HCT116 (cell line): ENCODE results near the gene TCEA3. TPM values are rescaled to one million over a fixed set of nuclear protein-coding genes. Genes with fewer than 3 reads are reported as not detected.

Source experiments
- ATAC-seq: fragments of 200-7000 bp; cut with Tn5 transposase; 2 replicates; pipeline ENCODE4 v1.9.1; 2020; ENCODE audit warnings: mild to moderate bottlenecking, moderate library complexity
- BruUV-seq: library from RNA; stranded (reverse); fragments of 400-500 nt; replicated peaks from 2 replicates; lab custom pipeline; 2021; lab: Mats Ljungman, UMichigan
- CTCF ChIA-PET: fragments of 300-600 bp; sonication (Branson Sonifier 250); formaldehyde crosslinking; loops from one replicate; lab custom pipeline; 2021; ENCODE audit warnings: antibody characterized with exemption; lab: Charles Lee
- POLR2A ChIA-PET: fragments of 300-600, 350-600 bp; sonication (Branson Sonifier 250); formaldehyde crosslinking; loops from one replicate; lab custom pipeline; 2021; ENCODE audit warnings: antibody characterized with exemption; lab: Charles Lee
- RAD21 ChIA-PET, 2 experiments: fragments of 300-600 bp; sonication (Branson Sonifier 250); formaldehyde crosslinking; loops; one replicate each; lab custom pipeline; 2023; ENCODE audit warnings: low total read pairs in 2 of 2; ENCODE audit not compliant: uncharacterized antibody in 2 of 2, unreplicated experiment in 2 of 2, low non-redundant PET in 1 of 2; lab: Charles Lee
- DNase-seq: peaks from one replicate; pipeline ENCODE4 v3.0.0-alpha.2; 2010; ENCODE audit warnings: low read depth, low spot score
- H2AFZ ChIP-seq: fragments of 200-600 bp; shearing (Covaris generic), sonication (generic); 2 replicates; pipeline ENCODE4 v1.6.1; 2017; ENCODE audit warnings: low read depth, mixed run types, mixed read lengths, antibody characterized with exemption, low read length; ENCODE audit not compliant: poor library complexity, severe bottlenecking
- H3K27ac ChIP-seq: 2 replicates; pipeline ENCODE4 v1.5.1; 2012; ENCODE audit warnings: low read depth, low read length
- H3K27me3 ChIP-seq: fragments of 200-600 bp; sonication (generic); 2 replicates; pipeline ENCODE4 v1.6.1; 2016; ENCODE audit warnings: mixed run types, low read length, mixed read lengths; ENCODE audit not compliant: insufficient read depth
- H3K36me3 ChIP-seq, 2 experiments: fragments of 200-500 bp in 1 of 2; fragments of 200-600 bp in 1 of 2; sonication (Bioruptor generic) in 1 of 2; sonication (generic) in 1 of 2; 2 replicates each; pipeline versions ENCODE4 v1.5.1 to v1.6.1; 2014 to 2016; ENCODE audit warnings: low read length in 2 of 2, inconsistent platforms in 1 of 2, mixed read lengths in 1 of 2, mixed run types in 1 of 2; ENCODE audit not compliant: insufficient read depth in 2 of 2, control insufficient read depth in 1 of 2
- H3K4me1 ChIP-seq, 2 experiments: fragments of 200-600 bp in 1 of 2; sonication (generic) in 1 of 2; 2 replicates each; pipeline versions ENCODE4 v1.5.1 to v1.6.1; 2012 to 2017; ENCODE audit warnings: low read length in 2 of 2, inconsistent platforms in 1 of 2, mild to moderate bottlenecking in 1 of 2, mixed read lengths in 1 of 2, mixed run types in 1 of 2, moderate library complexity in 1 of 2; ENCODE audit not compliant: insufficient read depth in 2 of 2, control insufficient read depth in 1 of 2
- H3K4me2 ChIP-seq: fragments of 200-600 bp; sonication (generic); 2 replicates; pipeline ENCODE4 v1.6.1; 2017; ENCODE audit warnings: mixed run types, low read length, mixed read lengths
- H3K4me3 ChIP-seq, 2 experiments: fragments of 200-600 bp in 1 of 2; sonication (generic) in 1 of 2; replicated peaks in 1 of 2; 2 replicates each; pipeline ENCODE4 v1.5.1; 2011 to 2016; ENCODE audit warnings: low read length in 2 of 2, control low read depth in 1 of 2, low read depth in 1 of 2, mild to moderate bottlenecking in 1 of 2, mixed read lengths in 1 of 2, mixed run types in 1 of 2
- H3K79me2 ChIP-seq: fragments of 200-600 bp; sonication (generic); 2 replicates; pipeline ENCODE4 v1.6.1; 2017; ENCODE audit warnings: mild to moderate bottlenecking, mixed run types, low read length, moderate library complexity, mixed read lengths; ENCODE audit not compliant: insufficient read depth
- H3K9ac ChIP-seq: fragments of 200-600 bp; sonication (generic); 2 replicates; pipeline ENCODE4 v1.6.1; 2016; ENCODE audit warnings: low read length, mixed read lengths
- H3K9me2 ChIP-seq: fragments of 200-600 bp; sonication (generic), shearing (Covaris generic); 2 replicates; pipeline ENCODE4 v1.6.1; 2017; ENCODE audit warnings: mixed run types, mild to moderate bottlenecking, moderate library complexity; ENCODE audit not compliant: insufficient read depth
- H3K9me3 ChIP-seq, 2 experiments: fragments of 200-500 bp in 1 of 2; fragments of 200-600 bp in 1 of 2; sonication (Bioruptor generic) in 1 of 2; sonication (generic) in 1 of 2; 2 replicates each; pipeline ENCODE4 v1.6.1; 2014 to 2017; ENCODE audit warnings: low read length in 2 of 2, mixed read lengths in 2 of 2, inconsistent platforms in 1 of 2, low read depth in 1 of 2, mild to moderate bottlenecking in 1 of 2, mixed run types in 1 of 2, moderate library complexity in 1 of 2; ENCODE audit not compliant: control insufficient read depth in 1 of 2, insufficient read depth in 1 of 2
- H4K20me1 ChIP-seq: fragments of 200-600 bp; sonication (generic), shearing (Covaris generic); 2 replicates; pipeline ENCODE4 v1.6.1; 2017; ENCODE audit warnings: mixed run types, mild to moderate bottlenecking, moderate library complexity; ENCODE audit not compliant: insufficient read depth
- CEBPB ChIP-seq: IDR thresholded peaks from 2 replicates; pipeline ENCODE4 v1.6.1; 2012; ENCODE audit warnings: low read depth
- EGR1 ChIP-seq: IDR thresholded peaks from 2 replicates; pipeline ENCODE4 v1.6.1; 2012; ENCODE audit warnings: low read depth
- ELF1 ChIP-seq: IDR thresholded peaks from 2 replicates; pipeline ENCODE4 v1.6.1; 2012; ENCODE audit warnings: low read depth, borderline replicate concordance
- EZH2phosphoT487 ChIP-seq: fragments of 200-600 bp; IDR thresholded peaks from 2 replicates; pipeline ENCODE4 v1.6.1; 2018; ENCODE audit warnings: antibody characterized with exemption, borderline replicate concordance
- FOSL1 ChIP-seq: IDR thresholded peaks from 2 replicates; pipeline ENCODE4 v1.6.1; 2012; ENCODE audit warnings: low read depth
- JUND ChIP-seq: IDR thresholded peaks from 2 replicates; pipeline ENCODE4 v1.6.1; 2012
- POLR2A ChIP-seq: IDR thresholded peaks from 2 replicates; pipeline ENCODE4 v1.7.0; 2011; ENCODE audit warnings: borderline replicate concordance; ENCODE audit not compliant: insufficient read depth, insufficient read length; ENCODE audit errors: extremely low read depth
- POLR2AphosphoS5 ChIP-seq: IDR thresholded peaks from 2 replicates; pipeline ENCODE4 v1.6.1; 2011; ENCODE audit warnings: mild to moderate bottlenecking, low read depth, low read length, moderate library complexity
- RAD21 ChIP-seq: IDR thresholded peaks from 2 replicates; pipeline ENCODE4 v1.6.1; 2012; ENCODE audit warnings: low read depth, mild to moderate bottlenecking
- SIN3A ChIP-seq: IDR thresholded peaks from 2 replicates; pipeline ENCODE4 v1.6.1; 2012; ENCODE audit warnings: low read depth
- SP1 ChIP-seq: IDR thresholded peaks from 2 replicates; pipeline ENCODE4 v1.6.1; 2012; ENCODE audit warnings: low read depth
- SRF ChIP-seq: IDR thresholded peaks from 2 replicates; pipeline ENCODE4 v1.6.1; 2012; ENCODE audit warnings: low read depth
- TCF7L2 ChIP-seq: IDR thresholded peaks from 2 replicates; pipeline ENCODE4 v1.7.0; 2011; ENCODE audit warnings: borderline replicate concordance, inconsistent platforms; ENCODE audit not compliant: insufficient read depth, insufficient read length; ENCODE audit errors: extremely low read depth
- YY1 ChIP-seq: IDR thresholded peaks from 2 replicates; pipeline ENCODE4 v1.6.1; 2011; ENCODE audit warnings: low read length, low read depth, moderate library complexity, mild to moderate bottlenecking; ENCODE audit not compliant: insufficient replicate concordance; ENCODE audit errors: extremely low read depth
- ZFX ChIP-seq: fragments of 450-650 bp; IDR thresholded peaks from 2 replicates; pipeline ENCODE4 v1.6.1; 2017
- ZNF274 ChIP-seq: fragments of 200-500 bp; sonication (Bioruptor generic); IDR thresholded peaks from 2 replicates; pipeline ENCODE4 v1.6.1; 2014; ENCODE audit warnings: mild to moderate bottlenecking, low read depth, low read length, inconsistent platforms
- intact Hi-C: fragments of 100-400 bp; cut with micrococcal nuclease; formaldehyde crosslinking; loops from 2 replicates; pipeline ENCODE4 v1.10.0; 2022
- total RNA-seq: library from RNA; stranded (reverse); gene quantifications from one replicate; pipeline ENCODE4 v1.2.1, GENCODE V29; 2021; ENCODE audit not compliant: unreplicated experiment
- TF ChIP-seq, protein P1 (sequence below): IDR thresholded peaks from 2 replicates; pipeline ENCODE4 v1.6.1; 2012
- TF ChIP-seq, protein P2 (sequence below), 3 experiments: fragments of 200-600 bp in 1 of 3; sonication (generic) in 1 of 3; IDR thresholded peaks in 2 of 3; conservative IDR thresholded peaks in 1 of 3; 2 replicates each; pipeline ENCODE4 v1.5.1; 2012 to 2017; ENCODE audit warnings: low read depth in 2 of 3, low read length in 2 of 3, antibody characterized with exemption in 1 of 3, borderline replicate concordance in 1 of 3, control low read depth in 1 of 3, mild to moderate bottlenecking in 1 of 3, mixed read lengths in 1 of 3, mixed run types in 1 of 3, moderate library complexity in 1 of 3; ENCODE audit not compliant: insufficient read depth in 1 of 3
- TF ChIP-seq, protein P3 (sequence below): IDR thresholded peaks from 2 replicates; pipeline ENCODE4 v1.6.1; 2012
- TF ChIP-seq, protein P4 (sequence below): IDR thresholded peaks from 2 replicates; pipeline ENCODE4 v1.6.1; 2011; ENCODE audit warnings: mild to moderate bottlenecking, low read length, moderate library complexity; ENCODE audit not compliant: insufficient replicate concordance; ENCODE audit errors: extremely low read depth
- TF ChIP-seq, protein P5 (sequence below): IDR thresholded peaks from 2 replicates; pipeline ENCODE4 v1.6.1; 2012; ENCODE audit warnings: low read depth

The TCEA3 gene
- total RNA-seq, 1 experiment from 2014 or later = 3.7 TPM

DNA sequence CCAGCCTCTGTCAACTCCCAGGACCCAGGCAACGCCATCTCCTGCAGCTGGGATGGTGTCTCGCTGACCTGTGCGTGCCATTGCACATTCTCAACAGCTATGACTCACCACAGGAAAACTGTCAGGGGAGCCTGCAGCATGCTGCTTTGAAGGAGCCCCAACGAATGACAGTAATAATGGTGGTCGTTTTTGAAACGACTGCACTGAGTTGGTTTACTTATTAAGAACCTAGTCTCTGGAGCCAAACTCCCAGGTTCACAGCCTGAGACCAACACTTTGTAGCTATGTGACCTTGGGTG lies 21.6 kb downstream of the TCEA3 start:
- no peaks in the 10 kb centered on the region for H4K20me1 ChIP-seq
- peak overlapping the region; percentile 54 for H3K9ac ChIP-seq
- ATAC-seq (peak; percentile 63), DNase-seq (peak; percentile 28)
- peaks cover 21 to 37% of the 10 kb centered on the region in 2 experiments for H3K4me1 ChIP-seq
- H3K4me2 ChIP-seq = peak overlapping the region; percentile 73
- CTCF ChIA-PET = interaction anchor here (1.0 to 2.6 kb wide), 6 partner anchors 9 to 187 kb away, joined by 3 to 21 read pairs (median 4); partner anchors contain the start of gene ZNF436
- peak overlapping the region; percentile 59 for H2AFZ ChIP-seq
- no peaks in the 10 kb centered on the region for H3K9me3 ChIP-seq
- no peaks in the 10 kb centered on the region for H3K79me2 ChIP-seq
- H3K27ac ChIP-seq = peak overlapping the region; percentile 71
- no peaks in the 10 kb centered on the region for H3K36me3 ChIP-seq
- H3K4me3 ChIP-seq = peak overlapping the region; percentile 27 to 45
- no peaks in the 10 kb centered on the region for H3K9me2 ChIP-seq
- intact Hi-C loops = loop anchor here (10.0 kb wide), 1 partner anchor 428 kb away; the partner anchor contains the start of gene LACTBL1
- H3K27me3 ChIP-seq = no peaks in the 10 kb centered on the region
- POLR2A ChIA-PET = interaction anchor here (1.1 to 2.7 kb wide), 4 partner anchors 9 to 59 kb away, joined by 5 to 19 read pairs (median 11); partner anchors contain the start of gene HNRNPR
- BruUV-seq = no TSS peak
- RAD21 ChIA-PET = interaction anchor here (0.5 to 1.8 kb wide), 4 partner anchors 35 to 59 kb away, joined by 3 to 15 read pairs (median 8); partner anchors contain the start of gene HNRNPR (in 2 of the 2)
- TF ChIP-seq TCF7L2 = peak; percentile 63
- TF ChIP-seq YY1 = no peak
- TF ChIP-seq, protein P1, sequence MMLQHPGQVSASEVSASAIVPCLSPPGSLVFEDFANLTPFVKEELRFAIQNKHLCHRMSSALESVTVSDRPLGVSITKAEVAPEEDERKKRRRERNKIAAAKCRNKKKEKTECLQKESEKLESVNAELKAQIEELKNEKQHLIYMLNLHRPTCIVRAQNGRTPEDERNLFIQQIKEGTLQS = no peak
- no peak for TF ChIP-seq ZFX
- no peak for TF ChIP-seq ZNF274
- no peak for TF ChIP-seq POLR2A
- TF ChIP-seq, protein P2, sequence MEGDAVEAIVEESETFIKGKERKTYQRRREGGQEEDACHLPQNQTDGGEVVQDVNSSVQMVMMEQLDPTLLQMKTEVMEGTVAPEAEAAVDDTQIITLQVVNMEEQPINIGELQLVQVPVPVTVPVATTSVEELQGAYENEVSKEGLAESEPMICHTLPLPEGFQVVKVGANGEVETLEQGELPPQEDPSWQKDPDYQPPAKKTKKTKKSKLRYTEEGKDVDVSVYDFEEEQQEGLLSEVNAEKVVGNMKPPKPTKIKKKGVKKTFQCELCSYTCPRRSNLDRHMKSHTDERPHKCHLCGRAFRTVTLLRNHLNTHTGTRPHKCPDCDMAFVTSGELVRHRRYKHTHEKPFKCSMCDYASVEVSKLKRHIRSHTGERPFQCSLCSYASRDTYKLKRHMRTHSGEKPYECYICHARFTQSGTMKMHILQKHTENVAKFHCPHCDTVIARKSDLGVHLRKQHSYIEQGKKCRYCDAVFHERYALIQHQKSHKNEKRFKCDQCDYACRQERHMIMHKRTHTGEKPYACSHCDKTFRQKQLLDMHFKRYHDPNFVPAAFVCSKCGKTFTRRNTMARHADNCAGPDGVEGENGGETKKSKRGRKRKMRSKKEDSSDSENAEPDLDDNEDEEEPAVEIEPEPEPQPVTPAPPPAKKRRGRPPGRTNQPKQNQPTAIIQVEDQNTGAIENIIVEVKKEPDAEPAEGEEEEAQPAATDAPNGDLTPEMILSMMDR (IDR thresholded peaks at IDR 0.05 in 2 of 3, conservative IDR thresholded peaks at IDR 0.05 in 1 of 3; ENCODE audit: borderline replicate concordance in 1 of 3, insufficient read depth in 1 of 3, low read depth in 2 of 3, low read length in 2 of 3) = no peak
- peak; percentile 76 for TF ChIP-seq JUND
- no peak for TF ChIP-seq CEBPB
- TF ChIP-seq SP1 = peak; percentile 45
- TF ChIP-seq, protein P3, sequence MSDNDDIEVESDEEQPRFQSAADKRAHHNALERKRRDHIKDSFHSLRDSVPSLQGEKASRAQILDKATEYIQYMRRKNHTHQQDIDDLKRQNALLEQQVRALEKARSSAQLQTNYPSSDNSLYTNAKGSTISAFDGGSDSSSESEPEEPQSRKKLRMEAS = peak; percentile 89
- TF ChIP-seq POLR2AphosphoS5 = peak; percentile 14; the same call in 1 of the 2 replicates
- TF ChIP-seq, protein P4, sequence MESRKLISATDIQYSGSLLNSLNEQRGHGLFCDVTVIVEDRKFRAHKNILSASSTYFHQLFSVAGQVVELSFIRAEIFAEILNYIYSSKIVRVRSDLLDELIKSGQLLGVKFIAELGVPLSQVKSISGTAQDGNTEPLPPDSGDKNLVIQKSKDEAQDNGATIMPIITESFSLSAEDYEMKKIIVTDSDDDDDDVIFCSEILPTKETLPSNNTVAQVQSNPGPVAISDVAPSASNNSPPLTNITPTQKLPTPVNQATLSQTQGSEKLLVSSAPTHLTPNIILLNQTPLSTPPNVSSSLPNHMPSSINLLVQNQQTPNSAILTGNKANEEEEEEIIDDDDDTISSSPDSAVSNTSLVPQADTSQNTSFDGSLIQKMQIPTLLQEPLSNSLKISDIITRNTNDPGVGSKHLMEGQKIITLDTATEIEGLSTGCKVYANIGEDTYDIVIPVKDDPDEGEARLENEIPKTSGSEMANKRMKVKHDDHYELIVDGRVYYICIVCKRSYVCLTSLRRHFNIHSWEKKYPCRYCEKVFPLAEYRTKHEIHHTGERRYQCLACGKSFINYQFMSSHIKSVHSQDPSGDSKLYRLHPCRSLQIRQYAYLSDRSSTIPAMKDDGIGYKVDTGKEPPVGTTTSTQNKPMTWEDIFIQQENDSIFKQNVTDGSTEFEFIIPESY = no peak
- TF ChIP-seq, protein P5, sequence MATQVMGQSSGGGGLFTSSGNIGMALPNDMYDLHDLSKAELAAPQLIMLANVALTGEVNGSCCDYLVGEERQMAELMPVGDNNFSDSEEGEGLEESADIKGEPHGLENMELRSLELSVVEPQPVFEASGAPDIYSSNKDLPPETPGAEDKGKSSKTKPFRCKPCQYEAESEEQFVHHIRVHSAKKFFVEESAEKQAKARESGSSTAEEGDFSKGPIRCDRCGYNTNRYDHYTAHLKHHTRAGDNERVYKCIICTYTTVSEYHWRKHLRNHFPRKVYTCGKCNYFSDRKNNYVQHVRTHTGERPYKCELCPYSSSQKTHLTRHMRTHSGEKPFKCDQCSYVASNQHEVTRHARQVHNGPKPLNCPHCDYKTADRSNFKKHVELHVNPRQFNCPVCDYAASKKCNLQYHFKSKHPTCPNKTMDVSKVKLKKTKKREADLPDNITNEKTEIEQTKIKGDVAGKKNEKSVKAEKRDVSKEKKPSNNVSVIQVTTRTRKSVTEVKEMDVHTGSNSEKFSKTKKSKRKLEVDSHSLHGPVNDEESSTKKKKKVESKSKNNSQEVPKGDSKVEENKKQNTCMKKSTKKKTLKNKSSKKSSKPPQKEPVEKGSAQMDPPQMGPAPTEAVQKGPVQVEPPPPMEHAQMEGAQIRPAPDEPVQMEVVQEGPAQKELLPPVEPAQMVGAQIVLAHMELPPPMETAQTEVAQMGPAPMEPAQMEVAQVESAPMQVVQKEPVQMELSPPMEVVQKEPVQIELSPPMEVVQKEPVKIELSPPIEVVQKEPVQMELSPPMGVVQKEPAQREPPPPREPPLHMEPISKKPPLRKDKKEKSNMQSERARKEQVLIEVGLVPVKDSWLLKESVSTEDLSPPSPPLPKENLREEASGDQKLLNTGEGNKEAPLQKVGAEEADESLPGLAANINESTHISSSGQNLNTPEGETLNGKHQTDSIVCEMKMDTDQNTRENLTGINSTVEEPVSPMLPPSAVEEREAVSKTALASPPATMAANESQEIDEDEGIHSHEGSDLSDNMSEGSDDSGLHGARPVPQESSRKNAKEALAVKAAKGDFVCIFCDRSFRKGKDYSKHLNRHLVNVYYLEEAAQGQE = no peak
- TF ChIP-seq ELF1 = no peak
- TF ChIP-seq SRF = no peak
- TF ChIP-seq EGR1 = no peak
- 0 out of 2 replicates have a peak, but pooled peaks have one; percentile 49 for TF ChIP-seq SIN3A
- no peak for TF ChIP-seq EZH2phosphoT487
- TF ChIP-seq RAD21 = no peak
- peak; percentile 80 for TF ChIP-seq FOSL1
